Loucy (cell line): ENCODE data around the gene STRBP.

Source experiments
- H2AFZ ChIP-seq: fragments of 200-600 bp; sonication (generic); 2 replicates; pipeline ENCODE4 v1.6.0; 2016; ENCODE audit warnings: antibody characterized with exemption, mild to moderate bottlenecking, low read length, moderate library complexity
- H3F3A ChIP-seq: fragments of 200-600 bp; 2 replicates; pipeline ENCODE4 v1.6.0; 2016; ENCODE audit warnings: antibody characterized with exemption, low read depth, mild to moderate bottlenecking
- H3K27me3 ChIP-seq: fragments of 200-600 bp; sonication (generic); 2 replicates; pipeline ENCODE4 v1.6.1; 2014; ENCODE audit warnings: low read length, mild to moderate bottlenecking; ENCODE audit not compliant: insufficient read depth, poor library complexity, severe bottlenecking
- H3K36me3 ChIP-seq: fragments of 200-600 bp; sonication (generic); 2 replicates; pipeline ENCODE4 v1.6.1; 2016; ENCODE audit warnings: low read length; ENCODE audit not compliant: insufficient read depth
- H3K4me1 ChIP-seq: fragments of 200-600 bp; sonication (generic); 2 replicates; pipeline ENCODE4 v1.5.1; 2014; ENCODE audit warnings: low read length, mild to moderate bottlenecking; ENCODE audit not compliant: insufficient read depth, poor library complexity, severe bottlenecking
- H3K4me2 ChIP-seq: fragments of 200-600 bp; sonication (generic); 2 replicates; pipeline ENCODE4 v1.6.0; 2014; ENCODE audit warnings: antibody characterized with exemption, low read length, low read depth, mild to moderate bottlenecking; ENCODE audit not compliant: poor library complexity, severe bottlenecking
- H3K4me3 ChIP-seq: fragments of 200-600 bp; sonication (generic); 2 replicates; pipeline ENCODE4 v1.5.1; 2014; ENCODE audit warnings: low read length, mild to moderate bottlenecking, mixed read lengths; ENCODE audit not compliant: poor library complexity, severe bottlenecking
- H3K79me2 ChIP-seq: fragments of 200-600 bp; sonication (generic); 2 replicates; pipeline ENCODE4 v1.6.1; 2014; ENCODE audit warnings: low read length; ENCODE audit not compliant: insufficient read depth
- H3K9ac ChIP-seq: fragments of 200-600 bp; sonication (generic); 2 replicates; pipeline ENCODE4 v1.6.0; 2014; ENCODE audit warnings: mild to moderate bottlenecking, low read depth, low read length, moderate library complexity; ENCODE audit not compliant: poor library complexity, severe bottlenecking
- H3K9me2 ChIP-seq: fragments of 200-600 bp; sonication (generic); replicated peaks from 2 replicates; pipeline ENCODE4 v1.6.1; 2016; ENCODE audit warnings: low read depth, low read length, mixed read lengths
- H3K9me3 ChIP-seq: fragments of 200-600 bp; sonication (generic); 2 replicates; pipeline ENCODE4 v1.6.1; 2014; ENCODE audit warnings: mild to moderate bottlenecking, antibody characterized with exemption, low read length, low read depth; ENCODE audit not compliant: insufficient read depth
- H4K20me1 ChIP-seq: fragments of 200-600 bp; sonication (generic); 2 replicates; pipeline ENCODE4 v1.6.0; 2014; ENCODE audit warnings: antibody characterized with exemption, low read length, mild to moderate bottlenecking; ENCODE audit not compliant: insufficient read depth, poor library complexity, severe bottlenecking
- EZH2phosphoT487 ChIP-seq: fragments of 200-600 bp; IDR thresholded peaks from 2 replicates; pipeline ENCODE4 v1.6.1; 2018; ENCODE audit warnings: antibody characterized with exemption, mild to moderate bottlenecking, moderate library complexity, borderline replicate concordance
- TF ChIP-seq, protein P1 (sequence below): fragments of 200-600 bp; sonication (generic); conservative IDR thresholded peaks from 2 replicates; pipeline ENCODE4 v1.5.1; 2014; ENCODE audit warnings: mild to moderate bottlenecking, antibody characterized with exemption, low read length

Gene STRBP

DNA sequence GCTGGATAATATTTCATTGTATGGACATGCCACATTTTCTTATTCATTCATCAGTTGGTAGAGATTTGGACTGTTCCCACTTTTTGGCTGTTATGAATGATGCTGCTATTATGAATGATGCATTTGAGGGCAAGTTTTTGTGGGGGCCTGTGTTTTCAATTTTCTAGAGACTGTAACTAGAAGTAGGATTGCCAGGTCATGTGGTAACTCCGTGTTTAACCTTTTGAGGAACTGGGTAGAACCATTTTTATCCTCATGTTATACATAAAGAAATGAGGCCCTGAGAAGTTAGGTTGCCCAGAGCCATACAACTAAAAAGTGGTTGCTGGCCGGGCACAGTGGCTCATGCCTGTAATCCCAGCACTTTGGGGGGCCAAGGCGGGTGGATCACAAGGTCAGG, 22.4 kb upstream of the STRBP start:
- H3K27me3 ChIP-seq, result no peaks in the 10 kb centered on the region
- no peak for TF ChIP-seq EZH2phosphoT487
- TF ChIP-seq, protein P1, sequence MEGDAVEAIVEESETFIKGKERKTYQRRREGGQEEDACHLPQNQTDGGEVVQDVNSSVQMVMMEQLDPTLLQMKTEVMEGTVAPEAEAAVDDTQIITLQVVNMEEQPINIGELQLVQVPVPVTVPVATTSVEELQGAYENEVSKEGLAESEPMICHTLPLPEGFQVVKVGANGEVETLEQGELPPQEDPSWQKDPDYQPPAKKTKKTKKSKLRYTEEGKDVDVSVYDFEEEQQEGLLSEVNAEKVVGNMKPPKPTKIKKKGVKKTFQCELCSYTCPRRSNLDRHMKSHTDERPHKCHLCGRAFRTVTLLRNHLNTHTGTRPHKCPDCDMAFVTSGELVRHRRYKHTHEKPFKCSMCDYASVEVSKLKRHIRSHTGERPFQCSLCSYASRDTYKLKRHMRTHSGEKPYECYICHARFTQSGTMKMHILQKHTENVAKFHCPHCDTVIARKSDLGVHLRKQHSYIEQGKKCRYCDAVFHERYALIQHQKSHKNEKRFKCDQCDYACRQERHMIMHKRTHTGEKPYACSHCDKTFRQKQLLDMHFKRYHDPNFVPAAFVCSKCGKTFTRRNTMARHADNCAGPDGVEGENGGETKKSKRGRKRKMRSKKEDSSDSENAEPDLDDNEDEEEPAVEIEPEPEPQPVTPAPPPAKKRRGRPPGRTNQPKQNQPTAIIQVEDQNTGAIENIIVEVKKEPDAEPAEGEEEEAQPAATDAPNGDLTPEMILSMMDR, result no peak
- H2AFZ ChIP-seq, result no peak overlapping the region
- no peak overlapping the region for H3K9ac ChIP-seq
- no peaks in the 10 kb centered on the region for H3F3A ChIP-seq
- no peaks in the 10 kb centered on the region for H3K9me3 ChIP-seq
- H3K79me2 ChIP-seq, result no peaks in the 10 kb centered on the region
- H3K36me3 ChIP-seq, result no peaks in the 10 kb centered on the region
- no peaks in the 10 kb centered on the region for H3K4me1 ChIP-seq
- H3K4me2 ChIP-seq, result no peak overlapping the region
- no peaks in the 10 kb centered on the region for H4K20me1 ChIP-seq
- H3K9me2 ChIP-seq, result no peaks in the 10 kb centered on the region
- no peak overlapping the region for H3K4me3 ChIP-seq

DNA sequence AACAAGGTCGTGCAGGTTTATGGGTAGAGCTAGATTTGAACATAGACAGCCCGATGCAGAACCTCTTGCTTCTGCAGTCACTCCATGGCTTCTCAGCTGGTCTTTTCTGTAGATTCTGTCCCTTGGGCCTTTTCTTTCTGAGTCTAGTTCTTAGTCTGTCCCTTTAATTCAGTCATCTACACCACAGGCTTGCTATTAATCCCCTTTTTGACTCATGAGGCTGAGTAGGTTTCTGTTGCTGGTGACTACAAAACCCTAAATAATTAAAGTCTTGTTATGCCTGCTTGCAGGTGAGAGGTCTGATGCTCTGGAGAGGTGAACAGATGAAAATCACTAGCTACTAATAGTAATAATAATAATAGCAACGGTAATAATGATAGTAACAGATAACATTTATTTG, 19.3 kb upstream of the STRBP start:
- no peaks in the 10 kb centered on the region for H3K9me3 ChIP-seq
- no peaks in the 10 kb centered on the region for H3K79me2 ChIP-seq
- no peak overlapping the region for H3K9ac ChIP-seq
- no peak overlapping the region for H2AFZ ChIP-seq
- no peaks in the 10 kb centered on the region for H3K27me3 ChIP-seq
- no peaks in the 10 kb centered on the region for H3K36me3 ChIP-seq
- no peak overlapping the region for H3K4me3 ChIP-seq
- no peaks in the 10 kb centered on the region for H4K20me1 ChIP-seq
- no peaks in the 10 kb centered on the region for H3F3A ChIP-seq
- H3K4me1 ChIP-seq, result no peaks in the 10 kb centered on the region
- no peak for TF ChIP-seq EZH2phosphoT487
- TF ChIP-seq, protein P1, result no peak
- H3K9me2 ChIP-seq, result no peaks in the 10 kb centered on the region
- no peak overlapping the region for H3K4me2 ChIP-seq

DNA sequence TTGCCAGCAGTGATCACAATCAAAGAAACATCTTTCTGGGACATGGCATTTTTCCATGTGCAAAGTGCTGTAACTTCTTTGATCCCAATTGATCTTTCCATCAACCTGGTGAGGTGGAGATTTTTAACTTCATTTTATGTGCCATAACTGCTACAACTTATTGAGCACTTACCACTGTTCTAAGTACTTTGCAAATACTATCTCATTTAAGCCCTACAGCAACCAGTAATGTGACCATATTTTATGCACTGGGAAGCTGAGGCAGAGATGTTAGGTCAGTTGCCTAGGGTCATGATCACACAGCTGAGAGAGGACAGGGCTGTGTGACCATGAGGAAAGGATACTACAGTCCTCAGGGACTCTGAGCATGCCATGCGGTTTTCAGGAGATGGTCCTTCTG, 17.9 kb upstream of the STRBP start:
- Histone ChIP-seq H3F3A (no peaks in the 10 kb centered on the region), H3K4me2 (no peak overlapping the region), H3K9me3 (no peaks in the 10 kb centered on the region), H4K20me1 (no peaks in the 10 kb centered on the region), H2AFZ (no peak overlapping the region), H3K4me3 (no peak overlapping the region), H3K9me2 (no peaks in the 10 kb centered on the region), H3K27me3 (no peaks in the 10 kb centered on the region), H3K36me3 (no peaks in the 10 kb centered on the region), H3K9ac (no peak overlapping the region), H3K79me2 (no peaks in the 10 kb centered on the region), H3K4me1 (no peaks in the 10 kb centered on the region)
- TF ChIP-seq, protein P1, result no peak
- no peak for TF ChIP-seq EZH2phosphoT487
